Activated naive CD8-positive, alpha-beta T cell treated with anti-CD3 and anti-CD28 coated beads, Interleukin-2, amount 50 U/mL, for 24 hours (primary cell): Measurements from ENCODE around the gene CA10.

ENCODE experiments used
- ATAC-seq: fragments of 150-1000 bp; cut with Tn5 transposase; one replicate; pipeline ENCODE4 v1.10.0; 2021
- DNase-seq: peaks from one replicate; pipeline ENCODE4 v3.0.0; 2021
- H3K27ac Mint-ChIP-seq: one replicate; pipeline ENCODE4 v1.8.0; 2021; ENCODE audit warnings: mild to moderate bottlenecking, mixed read lengths
- H3K27me3 Mint-ChIP-seq: one replicate; pipeline ENCODE4 v1.8.0; 2021; ENCODE audit warnings: mixed read lengths
- H3K36me3 Mint-ChIP-seq: one replicate; pipeline ENCODE4 v1.8.0; 2021; ENCODE audit warnings: low read depth, mixed read lengths
- H3K4me1 Mint-ChIP-seq: one replicate; pipeline ENCODE4 v1.8.0; 2021; ENCODE audit warnings: mixed read lengths
- H3K4me3 Mint-ChIP-seq: one replicate; pipeline ENCODE4 v1.8.0; 2021; ENCODE audit warnings: mild to moderate bottlenecking, moderate library complexity, mixed read lengths
- H3K9me3 Mint-ChIP-seq: one replicate; pipeline ENCODE4 v1.8.0; 2021; ENCODE audit warnings: mixed read lengths

CA10 gene

GRCh38 chr17:51827140-51827539 lies 331.4 kb downstream of the CA10 start:
- no peaks in the 10 kb centered on the region for H3K9me3 Mint-ChIP-seq
- ATAC-seq (no peak), DNase-seq (no peak)
- peaks cover 5% of the 10 kb centered on the region for H3K27me3 Mint-ChIP-seq
- no peaks in the 10 kb centered on the region for H3K4me1 Mint-ChIP-seq
- no peak overlapping the region for H3K4me3 Mint-ChIP-seq
- H3K36me3 Mint-ChIP-seq: no peaks in the 10 kb centered on the region
- H3K27ac Mint-ChIP-seq: no peak overlapping the region

GRCh38 chr17:51820766-51821165 lies 337.7 kb downstream of the CA10 start:
- Mint-ChIP-seq H3K27ac (no peak overlapping the region), H3K4me3 (no peak overlapping the region), H3K4me1 (peaks cover 1% of the 10 kb centered on the region), H3K27me3 (peaks cover 1% of the 10 kb centered on the region), H3K36me3 (no peaks in the 10 kb centered on the region), H3K9me3 (no peaks in the 10 kb centered on the region)
- ATAC-seq (no peak), DNase-seq (no peak)

DNA sequence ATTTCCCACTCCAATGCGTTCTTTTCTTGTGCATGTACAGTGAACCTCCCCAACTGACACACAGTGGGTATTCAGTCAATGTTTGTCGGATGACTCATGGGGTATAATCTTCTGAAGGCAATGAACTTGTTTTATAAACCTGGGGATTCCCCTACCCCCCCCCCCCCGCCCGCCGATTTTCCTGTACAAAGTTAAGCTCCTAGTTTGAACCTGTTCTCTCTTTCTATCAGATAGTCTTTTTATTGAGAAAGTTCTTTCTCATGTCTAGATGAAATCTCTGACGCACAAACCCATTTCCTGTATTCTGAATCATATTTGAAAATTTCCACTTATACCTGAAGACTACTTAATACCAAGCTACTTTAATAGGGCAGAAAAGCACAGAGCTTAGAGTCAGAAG lies 338.3 kb downstream of the CA10 start:
- no peak overlapping the region for H3K4me3 Mint-ChIP-seq
- peaks cover 1% of the 10 kb centered on the region for H3K27me3 Mint-ChIP-seq
- no peaks in the 10 kb centered on the region for H3K36me3 Mint-ChIP-seq
- H3K9me3 Mint-ChIP-seq: no peaks in the 10 kb centered on the region
- H3K4me1 Mint-ChIP-seq: peaks cover 1% of the 10 kb centered on the region
- no peak for ATAC-seq
- no peak for DNase-seq
- H3K27ac Mint-ChIP-seq: no peak overlapping the region

- Mint-ChIP-seq H3K9me3 (no peaks in the 10 kb centered on the region), H3K27ac (no peak overlapping the region), H3K36me3 (no peaks in the 10 kb centered on the region), H3K4me3 (no peak overlapping the region), H3K27me3 (peaks cover 1% of the 10 kb centered on the region), H3K4me1 (peaks cover 1% of the 10 kb centered on the region)
- ATAC-seq (no peak), DNase-seq (no peak)
Measured at GRCh38 chr17:51819341-51820219, 338.9 kb downstream of the CA10 start.

GRCh38 chr17:51818777-51819176 lies 339.7 kb downstream of the CA10 start:
- no peak overlapping the region for H3K27ac Mint-ChIP-seq
- ATAC-seq: no peak
- no peaks in the 10 kb centered on the region for H3K36me3 Mint-ChIP-seq
- DNase-seq: no peak
- no peak overlapping the region for H3K4me3 Mint-ChIP-seq
- H3K27me3 Mint-ChIP-seq: peaks cover 1% of the 10 kb centered on the region
- H3K9me3 Mint-ChIP-seq: no peaks in the 10 kb centered on the region
- peaks cover 1% of the 10 kb centered on the region for H3K4me1 Mint-ChIP-seq

- Mint-ChIP-seq H3K9me3 (no peaks in the 10 kb centered on the region), H3K4me3 (no peak overlapping the region), H3K27me3 (peaks cover 1% of the 10 kb centered on the region), H3K27ac (no peak overlapping the region), H3K4me1 (peaks cover 1% of the 10 kb centered on the region), H3K36me3 (no peaks in the 10 kb centered on the region)
- DNase-seq (no peak), ATAC-seq (no peak)
Measured at GRCh38 chr17:51817955-51818354, 340.6 kb downstream of the CA10 start.

GRCh38 chr17:51817117-51817516 lies 341.4 kb downstream of the CA10 start:
- H3K9me3 Mint-ChIP-seq: no peaks in the 10 kb centered on the region
- H3K27ac Mint-ChIP-seq: no peak overlapping the region

GRCh38 chr17:51815097-51815496 lies 343.4 kb downstream of the CA10 start:
- H3K36me3 Mint-ChIP-seq: no peaks in the 10 kb centered on the region
- H3K4me3 Mint-ChIP-seq: no peak overlapping the region
- H3K27me3 Mint-ChIP-seq: no peaks in the 10 kb centered on the region
- peaks cover 1% of the 10 kb centered on the region for H3K4me1 Mint-ChIP-seq
- ATAC-seq (no peak), DNase-seq (no peak)
- H3K9me3 Mint-ChIP-seq: no peaks in the 10 kb centered on the region
- no peak overlapping the region for H3K27ac Mint-ChIP-seq

More at GRCh38 chr17:51817117-51817516, 341.4 kb downstream of the CA10 start:
- H3K4me1 Mint-ChIP-seq: peaks cover 1% of the 10 kb centered on the region
- ATAC-seq (no peak), DNase-seq (no peak)
- H3K4me3 Mint-ChIP-seq: no peak overlapping the region
- H3K36me3 Mint-ChIP-seq: no peaks in the 10 kb centered on the region
- no peaks in the 10 kb centered on the region for H3K27me3 Mint-ChIP-seq

GRCh38 chr17:51814521-51814920 lies 344.0 kb downstream of the CA10 start:
- Mint-ChIP-seq H3K4me3 (no peak overlapping the region), H3K27ac (no peak overlapping the region), H3K36me3 (no peaks in the 10 kb centered on the region), H3K9me3 (no peaks in the 10 kb centered on the region), H3K27me3 (no peaks in the 10 kb centered on the region), H3K4me1 (no peaks in the 10 kb centered on the region)
- DNase-seq (no peak), ATAC-seq (no peak)

DNA sequence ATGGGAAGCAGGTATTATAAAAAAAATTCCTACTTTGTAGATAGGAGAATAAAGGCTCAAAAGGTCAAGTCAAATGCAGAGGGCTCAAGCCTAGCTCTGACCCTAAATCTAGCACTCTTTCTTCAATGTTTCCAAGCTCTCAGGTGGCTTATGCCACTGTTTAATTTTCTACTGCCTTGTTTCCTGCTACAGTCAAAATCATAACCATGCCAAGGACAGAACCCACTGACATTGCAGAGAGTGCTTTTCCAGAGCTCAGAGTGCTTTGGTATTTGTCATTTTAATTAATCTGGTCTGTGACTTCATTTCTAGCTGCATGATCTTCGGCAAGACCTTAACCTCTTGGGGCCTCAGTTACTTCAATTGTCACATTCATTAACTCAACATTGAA lies 344.7 kb downstream of the CA10 start:
- no peaks in the 10 kb centered on the region for H3K9me3 Mint-ChIP-seq
- DNase-seq (no peak), ATAC-seq (no peak)
- H3K4me3 Mint-ChIP-seq: no peak overlapping the region
- no peak overlapping the region for H3K27ac Mint-ChIP-seq
- H3K4me1 Mint-ChIP-seq: no peaks in the 10 kb centered on the region
- H3K36me3 Mint-ChIP-seq: no peaks in the 10 kb centered on the region
- no peaks in the 10 kb centered on the region for H3K27me3 Mint-ChIP-seq

GRCh38 chr17:51813140-51813783 lies 345.3 kb downstream of the CA10 start:
- H3K4me1 Mint-ChIP-seq: no peaks in the 10 kb centered on the region
- no peaks in the 10 kb centered on the region for H3K36me3 Mint-ChIP-seq
- no peak overlapping the region for H3K4me3 Mint-ChIP-seq
- no peaks in the 10 kb centered on the region for H3K27me3 Mint-ChIP-seq
- ATAC-seq (no peak), DNase-seq (no peak)
- H3K9me3 Mint-ChIP-seq: no peaks in the 10 kb centered on the region
- no peak overlapping the region for H3K27ac Mint-ChIP-seq

DNA sequence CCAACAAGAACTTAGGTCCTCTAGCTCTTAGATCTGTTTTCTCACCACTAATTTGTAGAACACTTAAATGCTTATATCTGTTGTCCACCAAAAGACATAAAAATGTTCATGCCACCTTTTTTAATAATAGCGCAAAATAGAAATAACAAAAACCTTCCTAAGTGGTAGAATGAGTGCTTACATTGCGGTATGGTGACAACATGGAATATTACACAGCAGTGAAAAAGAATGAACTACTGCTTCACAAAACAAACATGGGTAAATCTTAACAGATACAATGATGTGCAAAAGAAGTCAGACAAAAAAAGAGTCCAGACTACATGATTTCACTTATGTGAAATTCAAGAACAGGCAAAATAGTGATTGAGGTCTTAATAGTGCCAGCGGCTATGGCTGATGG lies 351.1 kb downstream of the CA10 start:
- Mint-ChIP-seq H3K27me3 (peaks cover 4% of the 10 kb centered on the region), H3K27ac (no peak overlapping the region), H3K9me3 (no peaks in the 10 kb centered on the region), H3K36me3 (no peaks in the 10 kb centered on the region), H3K4me3 (no peak overlapping the region), H3K4me1 (no peaks in the 10 kb centered on the region)
- no peak for ATAC-seq
- no peak for DNase-seq

DNA sequence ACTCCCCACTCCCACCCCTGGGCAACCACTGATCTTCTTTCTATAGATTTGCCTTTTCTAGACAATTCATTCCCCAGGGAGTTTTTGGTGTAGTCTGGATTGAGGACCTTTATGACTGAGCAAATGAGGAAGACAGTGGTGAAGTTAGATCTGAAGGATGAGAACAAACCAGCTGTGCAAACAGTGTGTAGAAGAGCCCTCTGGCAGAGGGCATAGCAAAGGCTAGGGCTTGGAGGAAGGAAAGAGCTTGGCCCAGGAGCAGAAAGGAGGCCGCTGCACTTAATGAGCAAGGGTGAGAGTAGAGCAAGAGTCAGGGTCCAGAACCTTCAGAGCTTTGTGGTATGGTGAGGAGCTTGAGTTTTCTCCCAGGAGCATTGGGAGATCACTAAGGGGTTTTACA lies 352.7 kb downstream of the CA10 start:
- DNase-seq (no peak), ATAC-seq (no peak)
- Mint-ChIP-seq H3K36me3 (no peaks in the 10 kb centered on the region), H3K4me1 (no peaks in the 10 kb centered on the region), H3K27me3 (peaks cover 4% of the 10 kb centered on the region), H3K9me3 (no peaks in the 10 kb centered on the region), H3K4me3 (no peak overlapping the region), H3K27ac (no peak overlapping the region)

- no peak for ATAC-seq
- no peak overlapping the region for H3K4me3 Mint-ChIP-seq
- H3K27me3 Mint-ChIP-seq: peaks cover 7% of the 10 kb centered on the region
Measured at GRCh38 chr17:51805185-51805584, 353.3 kb downstream of the CA10 start.

DNA sequence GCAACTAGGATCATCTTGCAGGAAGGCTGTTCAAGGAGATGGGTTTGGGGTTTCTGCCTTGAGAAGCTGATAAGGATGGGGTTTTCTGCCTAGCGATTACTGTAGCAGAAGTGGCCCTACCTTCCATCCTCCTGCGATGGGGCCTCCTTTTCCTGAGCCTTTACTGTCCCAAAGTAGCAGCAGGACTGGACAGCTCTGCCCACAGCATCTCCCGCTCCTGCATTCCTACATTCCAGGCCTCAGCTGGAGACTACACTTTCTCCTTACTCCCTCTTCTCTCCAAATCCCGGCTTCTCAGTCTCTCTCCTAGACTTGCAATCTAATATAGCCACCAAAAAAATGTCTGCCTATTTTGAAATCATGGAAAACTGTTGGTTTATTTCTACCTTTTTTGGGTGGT lies 355.4 kb downstream of the CA10 start:
- Mint-ChIP-seq H3K36me3 (no peaks in the 10 kb centered on the region), H3K27me3 (peaks cover 9% of the 10 kb centered on the region), H3K27ac (no peak overlapping the region), H3K4me1 (no peaks in the 10 kb centered on the region), H3K4me3 (no peak overlapping the region), H3K9me3 (no peaks in the 10 kb centered on the region)
- ATAC-seq: no peak
- DNase-seq: no peak

More at GRCh38 chr17:51805185-51805584, 353.3 kb downstream of the CA10 start:
- no peaks in the 10 kb centered on the region for H3K36me3 Mint-ChIP-seq
- no peaks in the 10 kb centered on the region for H3K4me1 Mint-ChIP-seq
- H3K27ac Mint-ChIP-seq: no peak overlapping the region
- H3K9me3 Mint-ChIP-seq: no peaks in the 10 kb centered on the region
- no peak for DNase-seq
